H9 (cell line): ENCODE measurements around the gene MDGA2. TPM values are rescaled to one million over a fixed set of nuclear protein-coding genes. Genes with fewer than 3 reads are reported as not detected.

Experiments
- DNase-seq: peaks from one replicate; pipeline ENCODE4 v3.0.0-alpha.2; 2017
- H2AFZ ChIP-seq: one replicate; pipeline ENCODE4 v1.6.1; 2013; ENCODE audit warnings: mild to moderate bottlenecking, low read length, control low read depth, moderate library complexity
- H2AK5ac ChIP-seq: 2 replicates; pipeline ENCODE4 v1.6.1; 2013; ENCODE audit warnings: low read length, control low read depth, mixed read lengths; ENCODE audit not compliant: insufficient read length
- H2BK120ac ChIP-seq: one replicate; pipeline ENCODE4 v1.6.1; 2013; ENCODE audit warnings: low read depth, mild to moderate bottlenecking, low read length, control low read depth, inconsistent platforms; ENCODE audit not compliant: poor library complexity, severe bottlenecking
- H2BK12ac ChIP-seq: 2 replicates; pipeline ENCODE4 v1.6.1; 2013; ENCODE audit warnings: low read length, control low read depth, mixed read lengths, low read depth; ENCODE audit not compliant: insufficient read length
- H2BK15ac ChIP-seq: 2 replicates; pipeline ENCODE4 v1.6.1; 2013; ENCODE audit warnings: low read depth, low read length, control low read depth
- H2BK20ac ChIP-seq: one replicate; pipeline ENCODE4 v1.6.1; 2013; ENCODE audit warnings: low read depth, mild to moderate bottlenecking, low read length, control low read depth, inconsistent platforms; ENCODE audit not compliant: poor library complexity, severe bottlenecking
- H2BK5ac ChIP-seq: 2 replicates; pipeline ENCODE4 v1.6.1; 2013; ENCODE audit warnings: low read length, control low read depth, mixed read lengths; ENCODE audit not compliant: insufficient read length
- H3K14ac ChIP-seq: 2 replicates; pipeline ENCODE4 v1.6.1; 2013; ENCODE audit warnings: low read length, control low read depth; ENCODE audit not compliant: insufficient read depth
- H3K18ac ChIP-seq: 2 replicates; pipeline ENCODE4 v1.6.1; 2013; ENCODE audit warnings: low read depth, mild to moderate bottlenecking, mixed read lengths, low read length, control low read depth; ENCODE audit not compliant: insufficient read length
- H3K23ac ChIP-seq: 2 replicates; pipeline ENCODE4 v1.6.1; 2013; ENCODE audit warnings: low read length, control low read depth, mixed read lengths, low read depth; ENCODE audit not compliant: insufficient read length
- H3K23me2 ChIP-seq: 2 replicates; pipeline ENCODE4 v1.6.1; 2013; ENCODE audit warnings: low read depth, mild to moderate bottlenecking, mixed read lengths, low read length, control low read depth; ENCODE audit not compliant: insufficient read length, poor library complexity, severe bottlenecking
- H3K27ac ChIP-seq: 2 replicates; pipeline ENCODE4 v1.5.1; 2013; ENCODE audit warnings: low read length, control low read depth, mixed read lengths, low read depth; ENCODE audit not compliant: insufficient read length
- H3K27me3 ChIP-seq: 2 replicates; pipeline ENCODE4 v1.6.1; 2013; ENCODE audit warnings: low read length, control low read depth, inconsistent platforms; ENCODE audit not compliant: insufficient read depth
- H3K4ac ChIP-seq: 2 replicates; pipeline ENCODE4 v1.6.1; 2013; ENCODE audit warnings: low read depth, mild to moderate bottlenecking, control low read depth, inconsistent platforms, low read length, moderate library complexity
- H3K4me1 ChIP-seq: 2 replicates; pipeline ENCODE4 v1.6.1; 2013; ENCODE audit warnings: low read length, control low read depth, inconsistent platforms; ENCODE audit not compliant: insufficient read depth
- H3K4me2 ChIP-seq: 2 replicates; pipeline ENCODE4 v1.6.1; 2013; ENCODE audit warnings: low read length, control low read depth, mixed read lengths; ENCODE audit not compliant: insufficient read length, insufficient read depth
- H3K56ac ChIP-seq: 2 replicates; pipeline ENCODE4 v1.6.1; 2013; ENCODE audit warnings: low read depth, mild to moderate bottlenecking, mixed read lengths, low read length, control low read depth; ENCODE audit not compliant: insufficient read length
- H3K79me1 ChIP-seq: 2 replicates; pipeline ENCODE4 v1.6.1; 2013; ENCODE audit warnings: low read depth, mild to moderate bottlenecking, moderate library complexity, low read length, control low read depth, inconsistent platforms; ENCODE audit not compliant: insufficient read depth, poor library complexity, severe bottlenecking
- H3K79me2 ChIP-seq: 2 replicates; pipeline ENCODE4 v1.6.1; 2013; ENCODE audit warnings: low read length, control low read depth, inconsistent platforms; ENCODE audit not compliant: insufficient read depth
- H3K9ac ChIP-seq: 2 replicates; pipeline ENCODE4 v1.6.1; 2013; ENCODE audit warnings: low read length, control low read depth, mixed read lengths; ENCODE audit not compliant: insufficient read length; ENCODE audit errors: extremely low read depth
- H3K9me3 ChIP-seq: one replicate; pipeline ENCODE4 v1.6.1; 2013; ENCODE audit warnings: low read depth, low read length, inconsistent platforms; ENCODE audit not compliant: control insufficient read depth
- H3T11ph ChIP-seq: one replicate; pipeline ENCODE4 v1.6.1; 2013; ENCODE audit warnings: mild to moderate bottlenecking, low read length, control low read depth, inconsistent platforms
- H4K20me1 ChIP-seq: one replicate; pipeline ENCODE4 v1.6.1; 2013; ENCODE audit not compliant: control insufficient read depth, insufficient read length, insufficient read depth
- H4K5ac ChIP-seq: 2 replicates; pipeline ENCODE4 v1.6.1; 2013; ENCODE audit warnings: low read depth, mild to moderate bottlenecking, mixed read lengths, low read length, control low read depth; ENCODE audit not compliant: insufficient read length
- H4K8ac ChIP-seq: replicated peaks from 2 replicates; pipeline ENCODE4 v1.6.1; 2013; ENCODE audit warnings: low read length, control low read depth, mixed read lengths, low read depth; ENCODE audit not compliant: insufficient read length
- H4K91ac ChIP-seq: 2 replicates; pipeline ENCODE4 v1.6.1; 2013; ENCODE audit warnings: low read depth, mild to moderate bottlenecking, moderate library complexity, mixed read lengths, low read length, control low read depth; ENCODE audit not compliant: insufficient read length
- H3K27ac Mint-ChIP-seq, 3 experiments: 2 replicates in 2 of 3; 3 replicates in 1 of 3; pipeline ENCODE4 v1.8.0; 2020 to 2021; ENCODE audit warnings: mixed read lengths in 3 of 3, mild to moderate bottlenecking in 1 of 3, moderate library complexity in 1 of 3
- H3K27me3 Mint-ChIP-seq: 2 replicates; pipeline ENCODE4 v1.8.0; 2021; ENCODE audit warnings: low read depth, mild to moderate bottlenecking, moderate library complexity, mixed read lengths
- H3K36me3 Mint-ChIP-seq, 3 experiments: 2 replicates in 2 of 3; 3 replicates in 1 of 3; pipeline ENCODE4 v1.8.0; 2020 to 2021; ENCODE audit warnings: low read depth in 3 of 3, mixed read lengths in 3 of 3; ENCODE audit not compliant: insufficient read depth in 1 of 3
- H3K4me1 Mint-ChIP-seq, 2 experiments: 2 replicates each; pipeline ENCODE4 v1.8.0; 2020; ENCODE audit warnings: mixed read lengths in 2 of 2
- H3K4me3 Mint-ChIP-seq, 2 experiments: 2 replicates in 1 of 2; 3 replicates in 1 of 2; pipeline ENCODE4 v1.8.0; 2020 to 2021; ENCODE audit warnings: mild to moderate bottlenecking in 2 of 2, mixed read lengths in 2 of 2, moderate library complexity in 1 of 2
- H3K9me3 Mint-ChIP-seq, 2 experiments: 2 replicates in 1 of 2; 3 replicates in 1 of 2; pipeline ENCODE4 v1.8.0; 2020; ENCODE audit warnings: mild to moderate bottlenecking in 2 of 2, mixed read lengths in 2 of 2, moderate library complexity in 1 of 2
- WGBS: extraction: QIAGEN DNeasy Blood & Tissue Kit; methylation state at CpG from one replicate; pipeline ENCODE4 v1.1.7; 2013; ENCODE audit warnings: missing lambda C conversion rate, low lambda C conversion rate, mixed read lengths; ENCODE audit not compliant: insufficient read length; ENCODE audit errors: extremely low coverage; 5-methylcytosine and 5-hydroxymethylcytosine counted together
- total RNA-seq: library from RNA; stranded (reverse); gene quantifications from 2 replicates; pipeline ENCODE4 v1.2.1, GENCODE V29; 2021
- TF ChIP-seq, protein P1 (sequence below): fragments of 200-600 bp; sonication (generic); conservative IDR thresholded peaks from 3 replicates; pipeline ENCODE4 v1.8.0; 2021; ENCODE audit warnings: antibody characterized with exemption, mild to moderate bottlenecking

MDGA2 gene
- total RNA-seq, 1 experiment from 2014 or later = 1.9 TPM

DNA sequence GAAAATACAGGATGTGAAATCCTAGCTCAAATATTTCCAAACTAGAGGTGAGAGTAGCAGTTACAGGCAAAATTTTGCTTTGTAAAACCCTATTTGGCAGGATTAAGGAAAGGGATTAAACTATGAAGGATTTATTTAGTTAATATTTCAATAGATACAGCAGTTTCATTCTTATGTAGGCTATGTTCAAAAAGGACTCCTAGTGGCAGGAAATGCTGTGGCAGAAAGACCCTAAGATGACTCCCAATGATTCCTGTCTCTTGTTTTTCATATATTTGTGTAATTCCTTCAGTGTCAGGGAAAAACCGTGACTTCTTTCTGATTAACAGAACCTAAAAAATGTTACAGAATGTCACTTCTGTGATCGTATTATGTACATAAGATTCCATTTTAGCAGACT is 724.3 kb downstream of the MDGA2 start:
- Mint-ChIP-seq H3K4me1 (no peaks in the 10 kb centered on the region), H3K27ac (no peak overlapping the region), H3K36me3 (peaks cover 1 to 16% (median 4%) of the 10 kb centered on the region in 3 experiments; a peak in 5 of 7 replicates), H3K27me3 (no peaks in the 10 kb centered on the region), H3K4me3 (no peak overlapping the region), H3K9me3 (peaks cover 17 to 21% of the 10 kb centered on the region in 2 experiments)
- Histone ChIP-seq H3K79me1 (no peaks in the 10 kb centered on the region), H3K18ac (no peak overlapping the region), H2BK20ac (no peak overlapping the region), H4K20me1 (no peaks in the 10 kb centered on the region), H4K8ac (no peak overlapping the region), H3K4me2 (no peak overlapping the region), H3K27me3 (no peaks in the 10 kb centered on the region), H3K27ac (no peak overlapping the region), H2BK120ac (no peak overlapping the region), H3K4ac (no peak overlapping the region), H3K4me1 (no peaks in the 10 kb centered on the region), H3K9me3 (no peaks in the 10 kb centered on the region), H3K23me2 (no peaks in the 10 kb centered on the region), H2BK12ac (no peak overlapping the region), H3K23ac (no peak overlapping the region), H4K5ac (no peak overlapping the region), H2AK5ac (no peak overlapping the region), H4K91ac (no peak overlapping the region), H3K56ac (no peak overlapping the region), H3K79me2 (no peaks in the 10 kb centered on the region), H2BK5ac (no peak overlapping the region), H3K14ac (no peak overlapping the region), H2AFZ (no peak overlapping the region), H3T11ph (no peak overlapping the region), H3K9ac (no peak overlapping the region), H2BK15ac (no peak overlapping the region)
- WGBS = no CpG with 5 or more reads among the region's 2 CpGs
- DNase-seq = no peak
- TF ChIP-seq, protein P1, sequence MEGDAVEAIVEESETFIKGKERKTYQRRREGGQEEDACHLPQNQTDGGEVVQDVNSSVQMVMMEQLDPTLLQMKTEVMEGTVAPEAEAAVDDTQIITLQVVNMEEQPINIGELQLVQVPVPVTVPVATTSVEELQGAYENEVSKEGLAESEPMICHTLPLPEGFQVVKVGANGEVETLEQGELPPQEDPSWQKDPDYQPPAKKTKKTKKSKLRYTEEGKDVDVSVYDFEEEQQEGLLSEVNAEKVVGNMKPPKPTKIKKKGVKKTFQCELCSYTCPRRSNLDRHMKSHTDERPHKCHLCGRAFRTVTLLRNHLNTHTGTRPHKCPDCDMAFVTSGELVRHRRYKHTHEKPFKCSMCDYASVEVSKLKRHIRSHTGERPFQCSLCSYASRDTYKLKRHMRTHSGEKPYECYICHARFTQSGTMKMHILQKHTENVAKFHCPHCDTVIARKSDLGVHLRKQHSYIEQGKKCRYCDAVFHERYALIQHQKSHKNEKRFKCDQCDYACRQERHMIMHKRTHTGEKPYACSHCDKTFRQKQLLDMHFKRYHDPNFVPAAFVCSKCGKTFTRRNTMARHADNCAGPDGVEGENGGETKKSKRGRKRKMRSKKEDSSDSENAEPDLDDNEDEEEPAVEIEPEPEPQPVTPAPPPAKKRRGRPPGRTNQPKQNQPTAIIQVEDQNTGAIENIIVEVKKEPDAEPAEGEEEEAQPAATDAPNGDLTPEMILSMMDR = peak; percentile 53
